GM19467 (cell line): ENCODE measurements around the gene TTC9C.
A peak's percentile ranks its signal among the peaks of the same experiment; 100 is the strongest.
"Not testable (repeated sequence)": the region's sequence is repeated elsewhere in the genome, so short reads cannot be mapped to it uniquely, and the experiment has no call there.

ENCODE experiments used
- ATAC-seq: cut with Tn5 transposase; IDR thresholded peaks from one replicate; pipeline ENCODE4 v1.9.1; 2021; ENCODE audit warnings: mild to moderate bottlenecking, moderate library complexity; ENCODE audit not compliant: unreplicated experiment

Gene TTC9C

DNA sequence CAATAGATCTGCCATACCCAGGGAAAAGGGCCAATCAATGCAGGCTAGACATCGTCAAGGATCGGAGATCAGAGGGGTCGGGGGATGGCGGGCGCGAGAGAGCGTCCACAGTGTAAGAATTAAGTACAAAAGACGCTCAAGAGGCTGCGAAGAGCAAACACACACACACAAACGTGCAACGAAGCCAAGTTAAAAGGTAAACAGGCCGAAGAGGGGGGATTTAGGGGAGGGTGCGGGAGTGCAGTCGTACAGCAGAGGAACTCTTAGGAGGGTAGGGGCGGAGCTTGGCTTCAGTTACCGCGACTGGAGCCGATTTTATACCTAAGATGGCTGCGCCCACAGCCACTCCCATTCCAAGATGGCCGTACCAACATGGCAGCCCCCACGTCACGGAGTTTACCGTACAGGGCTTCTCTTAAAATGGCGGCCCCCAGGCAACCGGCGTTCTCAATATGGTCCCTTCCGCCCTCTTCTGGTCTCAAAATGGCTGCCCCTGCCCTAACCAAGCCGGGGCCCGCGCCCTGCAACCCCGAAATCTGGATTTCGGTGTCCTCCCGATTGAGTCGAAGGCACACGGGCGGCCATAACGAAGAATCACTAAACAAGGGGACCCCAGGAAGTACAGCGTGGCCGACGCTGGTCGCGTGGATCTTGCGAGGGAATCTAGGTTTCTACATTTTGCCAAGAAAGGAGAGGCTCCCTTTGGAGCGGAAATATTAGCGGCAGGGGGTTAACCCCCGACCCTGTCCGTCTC lies 18.9 kb upstream of the TTC9C start:
- peak; percentile 60 for ATAC-seq

DNA sequence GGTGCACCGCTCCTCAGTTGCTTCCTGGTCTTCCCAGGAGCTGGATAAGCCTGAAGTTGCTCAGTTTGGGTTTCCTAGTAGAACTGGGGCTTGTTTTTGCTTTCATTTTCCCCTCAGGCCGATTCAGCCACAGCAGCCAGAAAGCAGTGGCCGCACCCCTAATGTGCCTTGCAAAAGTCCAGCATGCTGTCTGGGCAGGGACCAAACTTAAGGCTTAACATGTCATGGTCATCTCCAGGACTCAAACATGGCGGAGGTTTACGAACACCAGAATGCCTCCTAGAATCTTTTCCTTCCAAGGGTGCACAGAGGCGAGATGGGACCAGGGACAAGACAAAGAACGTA lies 18.3 kb upstream of the TTC9C start:
- ATAC-seq, result no peak

DNA sequence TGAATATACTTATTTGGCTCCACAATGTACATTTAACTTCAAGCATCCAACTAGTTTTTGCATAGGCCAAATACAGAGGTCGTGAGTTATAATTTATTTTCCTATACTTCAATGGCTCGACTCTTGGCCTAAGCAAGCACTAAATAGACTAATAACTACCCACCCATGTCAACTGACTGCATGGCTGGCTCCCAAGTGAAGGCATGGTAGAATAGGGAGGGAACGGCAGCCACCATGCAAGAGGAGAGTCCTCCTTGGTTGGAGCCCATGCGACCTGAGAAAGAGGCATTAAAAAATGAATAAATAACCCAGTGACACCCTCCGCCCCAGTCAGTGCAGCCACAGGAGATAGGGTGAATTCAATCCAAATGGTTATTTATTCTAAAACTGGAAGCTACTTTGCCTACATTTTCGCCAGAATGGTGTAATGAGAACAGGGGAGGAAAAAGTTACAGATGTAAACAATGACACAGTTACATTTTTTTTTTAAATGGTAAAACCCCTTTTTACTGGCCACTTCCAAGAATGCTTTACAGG lies 15.9 kb upstream of the TTC9C start:
- ATAC-seq, result no peak

DNA sequence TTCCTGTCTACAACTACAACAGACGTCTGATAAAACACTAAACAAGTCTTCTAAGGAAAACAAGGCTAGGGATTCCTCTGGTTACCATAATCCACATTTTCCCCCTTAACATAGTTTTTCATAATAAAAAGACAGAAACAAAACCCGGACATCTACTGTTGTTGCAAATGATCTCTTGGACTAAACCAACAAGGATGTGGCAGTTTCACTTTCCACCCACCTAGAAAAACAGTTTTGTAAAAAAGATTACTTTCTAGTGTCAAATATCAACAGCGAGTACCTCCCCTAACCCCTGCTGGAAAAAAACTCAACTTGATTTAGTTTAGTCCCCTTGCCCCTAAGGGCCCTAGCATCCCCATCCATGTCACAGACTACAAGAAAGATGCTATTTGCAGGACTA lies 15.4 kb upstream of the TTC9C start:
- ATAC-seq, result no peak

DNA sequence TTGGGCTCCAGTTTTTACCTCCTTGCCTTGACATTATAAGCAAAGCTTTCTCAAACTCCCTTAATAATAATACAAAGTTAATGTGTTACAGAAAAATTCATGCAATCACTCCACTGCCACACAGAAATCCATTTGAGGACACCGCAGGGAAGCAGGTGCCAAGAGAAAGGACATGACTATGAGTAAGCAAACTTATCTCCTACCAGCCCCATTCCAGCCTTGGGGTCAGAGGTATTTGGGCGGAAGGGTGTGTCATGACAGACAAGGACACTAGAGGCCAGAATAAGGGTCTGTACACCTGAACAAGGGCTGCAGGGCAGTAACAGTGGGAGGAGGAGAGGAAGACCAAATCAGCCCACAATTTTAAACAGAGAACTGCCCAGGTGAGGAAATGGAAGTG lies 14.9 kb upstream of the TTC9C start:
- ATAC-seq, result no peak

DNA sequence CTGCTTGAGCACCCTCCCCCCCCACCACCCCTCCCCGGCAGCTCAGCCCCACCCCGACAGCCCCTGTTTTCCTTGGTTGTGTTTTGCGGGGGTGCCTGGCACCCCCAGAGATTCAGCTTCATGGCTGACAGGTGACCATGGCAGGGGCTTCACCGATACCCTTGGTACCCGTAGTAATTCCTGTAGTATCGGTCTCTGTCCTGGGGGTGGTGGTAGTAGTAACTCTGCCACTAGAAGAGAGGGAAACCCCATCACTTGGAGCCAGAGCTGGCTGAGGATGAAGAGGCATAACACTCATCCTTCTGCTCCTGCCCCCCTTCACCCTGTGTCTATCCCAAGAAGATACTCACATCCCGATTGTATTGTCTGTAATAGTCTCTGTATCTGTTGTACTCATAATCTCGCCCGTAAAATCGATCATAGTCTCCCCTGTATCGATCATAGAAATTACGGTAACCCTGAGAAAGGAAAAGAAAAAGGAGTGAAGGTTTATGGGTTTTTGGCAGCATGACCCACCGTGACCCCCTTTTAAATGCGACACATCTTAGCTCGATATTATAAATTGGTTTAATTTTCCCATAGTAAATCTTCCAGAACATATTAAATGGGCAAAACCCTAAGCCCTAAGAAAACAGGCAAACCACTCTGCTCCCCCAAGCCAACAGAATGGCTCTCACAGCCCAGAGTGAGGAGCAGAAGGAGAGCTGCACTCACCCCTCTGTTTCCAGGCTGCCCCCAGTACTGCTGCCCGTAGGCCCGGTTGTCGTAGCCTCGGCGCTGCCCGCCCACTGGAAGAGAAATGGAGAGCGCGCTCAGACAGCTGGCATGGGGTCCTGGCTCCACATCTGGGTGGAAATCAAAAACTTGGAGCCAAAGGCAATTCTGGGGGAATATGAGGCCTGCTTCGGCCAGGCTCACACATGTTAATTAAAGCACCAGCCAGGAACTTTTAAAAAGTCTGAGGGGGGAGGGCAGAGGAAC lies 12.8 kb upstream of the TTC9C start:
- ATAC-seq, result no peak

DNA sequence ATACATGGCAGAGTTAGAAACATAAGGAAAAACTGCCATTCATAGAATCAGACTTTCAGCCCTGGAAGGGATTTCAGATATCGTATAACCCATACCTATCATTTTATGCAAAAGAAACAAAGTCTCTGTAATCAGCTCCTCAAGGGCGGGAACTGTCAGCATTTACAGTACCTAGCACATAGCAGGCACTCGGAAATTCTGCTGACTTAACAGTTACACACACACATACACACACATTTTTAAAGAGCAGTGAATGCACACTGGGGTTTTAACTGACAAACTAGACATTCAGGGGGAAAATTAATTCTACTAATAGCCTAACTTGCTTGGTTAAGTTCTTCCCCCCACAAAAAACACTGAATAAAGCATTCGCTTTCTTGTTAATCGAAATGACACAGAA lies 12.1 kb upstream of the TTC9C start:
- no peak for ATAC-seq

DNA sequence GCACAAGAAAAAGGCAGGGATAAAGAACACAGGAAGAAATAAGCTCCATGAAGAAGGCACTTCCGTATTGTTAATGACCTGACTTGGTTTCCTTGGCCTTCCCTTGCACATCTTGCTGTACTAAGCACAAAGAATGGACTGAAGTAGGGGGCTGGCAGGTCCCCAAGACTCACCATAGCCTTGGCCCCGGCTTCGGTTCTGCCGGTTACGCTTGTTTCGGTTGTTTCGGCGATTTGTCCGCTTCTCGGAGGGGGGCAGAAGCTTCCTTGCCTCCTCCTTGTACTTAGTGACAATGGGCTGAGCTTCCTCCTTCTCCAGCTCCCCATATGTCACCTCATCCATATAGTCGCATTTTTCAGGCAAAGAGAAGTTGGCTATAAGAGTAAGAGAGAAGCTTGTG lies 11.5 kb upstream of the TTC9C start:
- ATAC-seq, result no peak

DNA sequence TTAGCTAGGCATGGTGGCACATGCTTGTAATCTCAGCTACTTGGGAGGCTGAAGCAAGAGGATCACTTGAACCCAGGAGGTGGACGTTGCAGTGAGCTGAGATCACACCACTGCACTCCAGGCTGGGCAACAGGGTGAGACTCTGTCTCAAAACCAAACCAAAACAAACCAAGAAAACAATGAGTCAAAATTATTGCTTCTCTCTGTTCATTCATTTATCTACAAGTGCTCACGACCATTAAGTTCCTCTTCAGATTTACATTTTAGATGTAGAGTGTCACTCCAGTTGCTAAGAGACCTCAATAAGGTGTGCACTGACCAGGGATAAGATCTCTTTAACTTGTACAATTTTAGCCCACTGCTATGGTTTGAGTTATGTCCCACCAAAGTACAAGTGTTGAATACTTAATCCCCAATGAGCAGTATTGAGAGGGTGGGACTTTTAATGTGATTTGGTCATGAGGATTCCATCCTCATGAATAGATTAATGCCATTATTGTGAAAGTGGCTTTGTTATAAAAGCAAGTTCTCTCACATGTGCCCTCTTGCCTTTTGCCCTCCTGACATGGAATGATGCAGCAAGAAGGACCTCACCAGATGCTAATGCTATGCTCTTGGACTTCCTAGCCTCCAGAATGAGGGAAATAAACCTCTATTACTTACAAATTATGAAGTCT lies 8.8 kb upstream of the TTC9C start:
- no peak for ATAC-seq

DNA sequence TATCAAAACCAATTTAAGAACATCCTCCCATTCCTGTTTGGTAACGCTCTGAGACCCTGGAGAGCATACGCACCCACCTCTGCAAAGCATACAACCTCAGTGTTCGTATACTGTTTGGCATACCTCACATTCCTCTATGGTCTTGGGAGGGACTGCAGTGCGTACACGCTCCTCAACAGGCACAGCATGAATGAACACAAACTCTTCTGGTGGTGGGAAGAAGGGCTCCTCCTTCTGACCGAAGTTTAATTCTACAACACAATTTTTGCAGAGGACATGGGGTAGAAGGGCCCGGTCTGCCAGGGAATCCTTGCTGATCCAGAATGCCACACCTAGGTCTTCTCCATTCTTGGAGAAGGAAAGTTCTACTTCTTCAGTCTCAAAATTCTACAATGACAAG lies 6.3 kb upstream of the TTC9C start:
- no peak for ATAC-seq

DNA sequence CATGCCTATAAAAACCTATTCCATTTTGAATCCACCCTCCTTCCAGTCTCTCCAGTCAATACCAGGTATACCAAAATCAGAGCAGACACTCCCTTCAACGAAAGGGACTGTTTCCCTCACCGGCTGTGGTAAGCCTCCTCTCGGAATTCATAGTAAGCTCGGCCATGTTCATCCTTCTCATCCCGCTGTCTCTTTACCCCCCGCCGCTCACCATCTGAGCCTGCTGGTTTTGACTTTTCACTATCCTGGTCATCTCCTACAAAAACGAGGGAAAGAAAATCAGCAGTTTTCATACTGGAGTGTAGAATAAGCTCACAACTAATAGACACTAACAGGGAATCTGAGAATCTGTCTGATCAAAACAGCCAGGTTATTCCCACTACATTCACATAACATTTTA lies 4.1 kb upstream of the TTC9C start:
- no peak for ATAC-seq

DNA sequence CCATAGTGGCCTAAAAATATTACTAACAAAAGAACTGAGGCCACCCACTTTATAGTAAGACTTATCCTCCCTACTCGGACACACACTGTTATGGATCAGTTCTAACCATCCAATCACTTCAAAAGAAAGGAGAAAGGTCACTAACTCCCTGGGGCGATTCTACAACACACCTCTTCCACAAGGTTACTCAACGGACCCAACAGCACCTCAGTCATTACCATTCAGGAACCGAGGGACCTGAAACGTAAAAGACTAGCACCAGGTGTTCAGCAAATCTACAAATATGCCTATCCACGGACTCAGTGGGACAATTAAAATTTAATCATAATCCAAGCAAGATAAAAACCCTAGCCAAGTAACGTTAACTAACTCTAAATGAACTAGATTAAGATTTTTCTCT lies 2.6 kb upstream of the TTC9C start:
- no peak for ATAC-seq

DNA sequence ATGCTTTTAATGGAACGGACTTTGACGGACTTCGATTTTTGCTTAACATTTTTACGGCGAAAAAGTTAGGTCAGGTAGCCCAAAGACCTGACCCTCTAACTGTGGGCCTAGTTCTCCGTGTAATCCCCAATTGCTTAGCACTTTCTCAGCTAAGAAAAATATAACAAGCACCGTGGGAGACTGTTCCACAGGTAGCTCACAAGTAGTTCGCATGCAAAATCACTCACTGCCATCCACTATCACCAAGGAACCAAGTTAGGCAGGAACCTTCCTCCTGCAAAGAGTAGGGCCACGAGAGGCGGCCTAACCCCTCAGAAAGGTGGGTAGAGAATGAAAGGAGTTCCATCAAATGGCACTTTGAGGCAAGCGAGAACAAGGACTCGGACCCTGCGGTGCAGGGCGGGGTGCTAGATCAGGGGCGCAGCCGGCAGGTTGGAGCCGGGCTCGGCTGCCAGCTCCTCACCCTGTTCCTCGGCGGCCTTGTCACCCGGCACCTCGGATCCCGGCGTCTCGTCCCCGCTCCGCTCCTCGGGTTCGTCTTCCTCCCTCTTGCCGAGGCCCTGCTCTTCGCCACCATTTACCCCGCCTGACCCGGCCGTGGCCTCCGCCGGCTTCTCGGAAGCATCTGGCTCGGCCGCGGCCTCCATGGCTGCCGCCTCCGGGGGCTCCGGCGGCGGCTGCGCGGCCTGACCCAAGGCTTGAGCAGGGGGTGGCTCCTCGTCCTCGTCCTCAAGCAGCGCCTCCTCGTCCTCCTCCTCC lies 2.0 kb upstream of the TTC9C start:
- ATAC-seq, result peak; percentile 2

DNA sequence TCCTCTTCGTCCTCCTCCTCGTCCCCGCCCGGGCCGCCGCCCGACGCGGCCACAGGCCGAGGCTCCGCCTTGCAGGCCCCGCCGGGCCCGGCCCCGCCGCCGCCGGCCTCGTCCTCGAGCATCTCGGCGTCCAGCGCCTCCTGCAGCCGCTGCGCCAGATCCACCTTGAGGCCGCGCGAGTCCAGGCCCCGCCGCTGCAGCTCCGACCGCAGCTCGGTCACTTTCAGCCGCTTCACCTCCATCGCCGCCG lies 1.4 kb upstream of the TTC9C start:
- ATAC-seq, result peak; percentile 4

DNA sequence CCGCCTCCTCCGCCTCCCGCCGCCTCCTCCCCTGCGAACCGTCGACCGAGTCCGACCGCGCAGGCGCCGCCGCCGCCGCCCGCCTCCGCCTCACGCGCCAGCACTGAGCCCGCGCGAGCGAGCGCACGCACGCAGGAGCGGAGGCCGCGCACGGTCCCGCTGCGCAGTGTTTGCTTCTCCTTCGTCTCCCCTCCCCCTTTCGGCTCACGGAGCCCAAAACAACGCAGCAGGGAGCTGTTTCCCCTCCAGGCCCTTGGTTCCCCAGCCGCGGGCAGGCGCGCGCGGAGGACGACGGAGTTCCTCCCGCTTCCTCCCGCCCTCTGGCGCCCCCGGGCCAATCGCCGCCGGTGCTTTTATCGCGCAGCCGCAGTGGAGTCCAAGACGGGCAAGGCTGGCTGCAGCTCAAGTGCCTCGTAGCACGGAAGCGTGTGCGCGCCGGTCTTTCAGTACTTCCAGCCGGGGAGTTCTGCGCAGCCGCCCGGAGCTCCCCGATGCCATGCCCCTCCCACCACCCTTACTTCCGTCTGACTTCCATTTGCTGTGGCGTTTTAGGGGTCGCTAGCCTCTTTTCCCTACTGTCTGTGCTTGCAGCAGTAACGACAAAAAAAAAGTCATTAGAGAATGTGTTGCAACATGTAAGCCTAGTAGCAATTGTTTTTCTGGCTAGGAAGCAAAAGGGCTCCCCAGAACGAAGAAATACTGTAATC lies 968 bp upstream of the TTC9C start, which contains the start of gene HNRNPUL2:
Gene HNRNPUL2 (minus strand): TSS at position 293 of the 707 bp plus-strand sequence. CDS start 301 bp downstream, outside the sequence.
- ATAC-seq, result peak; percentile 58

DNA sequence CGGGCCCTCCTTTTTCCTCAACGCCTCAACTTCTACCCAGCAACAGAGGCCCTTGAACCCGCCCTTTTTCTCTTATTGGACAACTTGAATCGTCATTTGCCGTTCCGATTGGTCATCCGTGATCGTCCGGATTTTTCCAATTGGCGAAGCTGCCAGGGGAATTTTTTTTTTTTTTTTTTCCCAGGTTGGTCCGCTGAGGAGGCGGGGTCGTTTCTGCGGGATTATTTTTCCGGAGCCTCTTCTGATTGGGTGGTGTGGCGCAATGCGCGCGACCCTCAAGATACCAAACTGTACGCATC lies 465 bp upstream of the TTC9C start:
- peak; percentile 53 for ATAC-seq

DNA sequence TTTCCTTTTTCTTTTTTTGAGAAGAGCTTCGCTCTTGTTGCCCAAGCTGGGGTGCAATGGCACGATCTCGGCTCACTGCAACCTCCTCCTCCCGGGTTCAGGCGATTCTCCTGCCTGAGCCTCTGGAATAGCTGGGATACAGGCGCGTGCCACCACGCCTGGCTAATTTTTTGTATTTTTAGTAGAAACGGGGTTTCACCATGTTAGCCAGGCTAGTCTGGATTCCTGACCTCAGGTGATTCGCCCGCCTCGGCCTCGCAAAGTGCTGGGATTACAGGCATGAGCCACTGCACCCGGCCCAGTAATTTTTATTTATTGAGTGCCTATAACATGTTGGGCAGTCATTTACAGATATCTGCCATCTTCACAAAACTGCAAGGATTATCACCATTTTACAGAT lies 1.8 kb downstream of the TTC9C start:
- not testable (repeated sequence) for ATAC-seq

DNA sequence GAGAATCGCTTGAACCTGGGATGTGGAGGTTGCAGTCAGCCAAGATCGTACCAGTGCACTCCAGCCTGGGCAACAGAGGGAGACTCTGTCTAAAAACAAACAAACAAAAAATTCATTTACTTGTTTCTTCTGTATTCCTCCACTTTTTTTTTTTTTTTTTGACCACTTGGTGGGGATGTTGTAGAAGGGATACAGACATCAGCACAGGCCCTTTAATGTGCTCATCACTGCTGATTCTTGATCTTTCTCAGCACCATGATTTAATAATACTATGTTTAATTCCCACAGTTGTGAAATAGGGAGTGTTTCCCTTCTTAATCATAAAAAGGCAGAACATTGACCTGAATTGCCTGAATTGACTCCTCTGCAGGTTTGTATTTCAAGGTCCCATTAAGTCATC lies 4.5 kb downstream of the TTC9C start:
- no peak for ATAC-seq

DNA sequence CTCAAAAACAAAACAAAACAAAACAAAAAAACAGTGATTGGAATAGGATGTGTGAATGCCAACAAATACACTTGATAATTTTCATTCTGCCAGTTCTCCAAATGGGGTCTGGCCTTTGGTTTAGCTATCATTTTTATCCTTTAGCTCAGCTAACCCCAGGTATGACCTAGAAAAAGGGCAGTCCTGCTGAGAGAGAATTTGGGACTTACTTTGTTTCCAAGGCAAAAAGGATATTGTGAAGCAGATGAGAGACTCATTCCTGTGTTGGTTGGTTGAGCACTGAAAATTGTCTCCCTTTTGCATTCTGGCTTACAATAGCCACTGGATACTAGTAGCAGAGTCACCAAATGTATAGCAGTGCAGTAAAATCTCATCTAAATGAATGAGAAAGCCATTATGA lies 8.9 kb downstream of the TTC9C start:
- ATAC-seq, result no peak

DNA sequence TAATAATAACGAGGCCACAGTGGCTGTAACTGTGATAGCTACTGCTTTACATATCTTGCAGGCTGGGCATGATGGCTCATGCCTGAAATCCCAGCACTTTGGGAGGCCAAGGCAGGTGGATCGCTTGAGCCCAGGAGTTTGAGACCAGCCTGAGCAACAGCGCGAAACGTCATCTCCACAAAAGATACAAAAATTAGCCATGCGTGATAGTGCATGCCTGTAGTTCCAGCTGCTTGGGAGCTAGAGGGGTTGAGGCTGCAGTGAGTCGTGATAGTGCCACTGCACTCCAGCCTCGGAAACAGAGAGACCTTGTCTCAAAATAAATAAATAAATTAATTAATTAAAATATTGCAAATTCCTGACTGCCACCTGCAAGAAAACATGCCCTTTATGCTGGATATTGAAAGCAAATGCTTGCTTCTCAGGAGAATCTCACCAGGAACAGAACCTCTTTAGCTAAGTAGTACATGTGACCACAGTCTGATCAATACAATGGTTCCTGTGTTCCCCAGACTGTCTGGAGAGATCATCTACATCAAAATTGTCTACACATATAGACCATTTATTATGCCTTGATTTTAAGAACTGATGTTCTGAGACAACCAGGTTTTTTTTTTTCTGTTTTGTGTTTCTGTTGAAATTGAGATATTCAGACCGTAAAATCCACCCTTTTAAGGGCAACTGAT lies 19.3 kb downstream of the TTC9C start:
- no peak for ATAC-seq
